GM19328 (cell line): ENCODE data around the gene TAS2R3.
A peak's percentile ranks its signal among the peaks of the same experiment; 100 is the strongest.
"Not testable (repeated sequence)": the region's sequence is repeated elsewhere in the genome, so short reads cannot be mapped to it uniquely, and the experiment has no call there.

Experiments used
- ATAC-seq: cut with Tn5 transposase; IDR thresholded peaks from one replicate; pipeline ENCODE4 v1.9.1; 2021; ENCODE audit warnings: mild to moderate bottlenecking, moderate library complexity; ENCODE audit not compliant: unreplicated experiment

Gene TAS2R3, protein sequence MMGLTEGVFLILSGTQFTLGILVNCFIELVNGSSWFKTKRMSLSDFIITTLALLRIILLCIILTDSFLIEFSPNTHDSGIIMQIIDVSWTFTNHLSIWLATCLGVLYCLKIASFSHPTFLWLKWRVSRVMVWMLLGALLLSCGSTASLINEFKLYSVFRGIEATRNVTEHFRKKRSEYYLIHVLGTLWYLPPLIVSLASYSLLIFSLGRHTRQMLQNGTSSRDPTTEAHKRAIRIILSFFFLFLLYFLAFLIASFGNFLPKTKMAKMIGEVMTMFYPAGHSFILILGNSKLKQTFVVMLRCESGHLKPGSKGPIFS

DNA sequence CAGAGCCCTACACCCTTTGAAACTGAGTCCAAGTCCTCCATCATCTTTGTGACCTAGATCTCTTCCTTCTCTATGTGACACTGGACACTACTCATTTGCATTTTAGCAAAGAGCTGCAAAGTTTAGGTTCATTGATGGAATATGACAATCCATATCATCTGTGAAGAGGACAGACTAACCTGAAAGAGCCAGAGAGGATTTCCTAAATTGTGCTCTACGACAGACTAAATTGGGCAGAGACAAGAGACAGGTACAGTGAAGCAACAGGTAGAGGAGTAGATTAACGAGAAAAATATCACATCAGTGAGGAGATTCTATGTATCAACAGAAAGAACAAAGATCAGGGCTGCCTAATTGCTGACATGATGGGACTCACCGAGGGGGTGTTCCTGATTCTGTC lies at the start of gene TAS2R3:
TAS2R3 (plus strand) TSS at position 301 of the 400 bp plus-strand sequence; CDS start at position 363, 62 bp downstream.
- ATAC-seq, result no peak

- ATAC-seq, result no peak
Measured at GRCh38 chr7:141714571-141714970, 49.3 kb upstream of the TAS2R3 start.

- ATAC-seq, result no peak
Measured at GRCh38 chr7:141715018-141715417, 48.9 kb upstream of the TAS2R3 start.

DNA sequence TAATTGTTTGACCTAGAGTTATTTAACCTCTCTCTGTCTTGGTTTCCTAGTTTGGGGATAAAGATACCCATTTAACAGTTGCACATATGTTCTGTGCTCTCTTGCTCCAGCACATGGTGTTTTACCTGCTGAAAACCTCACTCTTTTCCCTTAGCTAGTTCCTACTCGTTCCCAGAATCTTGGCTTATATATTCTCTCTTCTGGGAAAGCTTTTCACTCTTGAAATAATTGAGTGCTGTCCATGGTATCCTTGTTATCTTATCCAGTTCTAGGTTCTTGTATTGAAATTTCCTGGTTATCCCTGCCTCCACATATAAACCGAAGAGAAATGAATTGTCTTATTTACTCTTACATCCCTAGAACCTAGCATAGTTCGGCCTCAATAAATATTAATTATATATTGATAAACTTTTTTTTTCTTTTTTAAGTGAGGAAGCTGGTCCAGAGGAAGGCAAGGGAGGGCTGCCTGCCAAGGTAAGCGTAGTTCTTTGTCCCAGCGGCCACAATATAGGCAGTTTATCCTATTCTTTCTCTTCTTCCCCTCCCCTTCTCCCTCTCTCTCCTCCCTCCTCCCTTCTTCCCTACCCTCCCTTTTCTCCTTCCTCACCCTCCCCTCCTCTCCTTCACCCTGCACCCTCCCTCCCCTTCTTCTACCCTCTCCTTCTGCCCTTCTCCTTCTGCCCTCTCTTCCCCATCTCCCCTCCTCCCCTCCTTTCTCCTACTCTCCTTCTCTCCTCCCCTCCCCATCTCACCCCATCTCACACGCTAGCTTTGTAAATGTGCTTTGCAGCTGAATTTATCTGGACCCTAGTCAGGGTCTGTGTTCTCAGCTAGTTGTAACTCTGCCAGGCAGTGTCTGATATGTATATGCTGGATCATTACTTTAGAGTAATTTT lies 47.9 kb upstream of the TAS2R3 start:
- ATAC-seq, result no peak

DNA sequence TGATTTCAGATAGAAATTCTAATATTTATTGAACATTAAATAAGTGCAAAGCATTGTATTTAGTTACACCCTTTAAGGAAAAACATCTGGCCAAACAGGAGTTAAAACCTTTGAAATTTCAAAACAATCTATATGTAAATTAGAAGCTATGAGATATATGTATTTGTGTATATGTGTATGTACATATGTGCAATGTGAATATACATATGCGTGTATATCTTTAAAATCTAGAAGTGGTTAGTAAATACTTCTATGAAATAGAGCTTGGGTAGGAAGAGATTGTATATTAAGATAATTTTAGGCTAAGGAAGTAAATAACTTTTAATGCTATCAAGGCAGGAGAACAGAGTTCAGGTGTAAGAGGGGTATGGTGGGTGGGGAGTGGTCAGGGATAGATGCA lies 46.4 kb upstream of the TAS2R3 start:
- no peak for ATAC-seq

DNA sequence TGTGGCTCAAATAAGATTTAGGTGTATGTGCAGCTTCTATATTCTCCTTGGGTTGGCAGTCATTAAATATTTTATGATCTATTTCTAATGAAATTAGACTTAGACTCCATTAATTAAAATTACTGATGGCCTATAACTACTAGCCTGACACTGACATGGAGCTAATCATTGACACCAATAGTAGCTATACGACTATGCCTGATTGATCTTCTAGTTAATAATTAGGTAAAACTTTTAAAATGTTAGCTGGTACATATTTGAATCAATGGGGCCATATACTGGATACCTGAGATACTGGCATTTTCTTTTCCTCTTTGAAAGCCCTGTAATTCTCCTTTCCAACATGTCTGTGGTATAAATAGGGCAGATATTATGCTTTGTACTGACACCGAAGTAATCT lies 41.4 kb upstream of the TAS2R3 start:
- ATAC-seq, result no peak

- ATAC-seq, result no peak
Measured at GRCh38 chr7:141729020-141729419, 34.9 kb upstream of the TAS2R3 start.

DNA sequence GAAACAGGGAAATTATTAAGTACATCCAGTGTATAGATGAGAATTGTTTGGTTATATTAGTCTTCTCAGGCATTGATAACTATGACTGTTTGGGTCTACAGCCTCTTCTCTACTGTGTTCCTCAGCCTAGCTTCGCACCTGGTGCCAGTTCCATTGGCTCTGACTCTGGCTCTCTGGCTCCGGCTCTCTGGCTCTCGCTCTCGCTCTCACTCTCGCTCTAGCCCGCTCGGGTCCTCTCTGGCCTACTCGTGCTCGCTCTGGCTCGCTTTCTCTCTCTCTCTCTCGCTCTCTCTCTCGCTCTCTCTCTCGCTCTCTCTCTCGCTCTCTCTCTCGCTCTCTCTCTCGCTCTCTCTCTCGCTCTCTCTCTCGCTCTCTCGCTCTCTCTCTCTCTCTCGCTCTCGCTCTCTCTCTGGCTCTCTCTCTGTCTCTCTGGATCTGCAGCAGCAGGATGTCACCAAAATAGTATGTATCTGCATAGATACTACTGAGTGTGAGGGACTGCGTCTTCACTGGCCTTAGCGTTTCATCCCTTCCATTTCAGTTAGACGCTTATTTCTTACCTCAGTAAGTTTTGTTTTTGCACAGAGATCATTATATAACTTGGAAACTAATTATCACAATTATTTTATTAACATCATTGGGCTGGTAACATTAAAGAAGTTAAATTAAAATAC lies 32.3 kb upstream of the TAS2R3 start:
- ATAC-seq, result no peak

GRCh38 chr7:141737118-141737835 lies 26.6 kb upstream of the TAS2R3 start:
- no peak for ATAC-seq

DNA sequence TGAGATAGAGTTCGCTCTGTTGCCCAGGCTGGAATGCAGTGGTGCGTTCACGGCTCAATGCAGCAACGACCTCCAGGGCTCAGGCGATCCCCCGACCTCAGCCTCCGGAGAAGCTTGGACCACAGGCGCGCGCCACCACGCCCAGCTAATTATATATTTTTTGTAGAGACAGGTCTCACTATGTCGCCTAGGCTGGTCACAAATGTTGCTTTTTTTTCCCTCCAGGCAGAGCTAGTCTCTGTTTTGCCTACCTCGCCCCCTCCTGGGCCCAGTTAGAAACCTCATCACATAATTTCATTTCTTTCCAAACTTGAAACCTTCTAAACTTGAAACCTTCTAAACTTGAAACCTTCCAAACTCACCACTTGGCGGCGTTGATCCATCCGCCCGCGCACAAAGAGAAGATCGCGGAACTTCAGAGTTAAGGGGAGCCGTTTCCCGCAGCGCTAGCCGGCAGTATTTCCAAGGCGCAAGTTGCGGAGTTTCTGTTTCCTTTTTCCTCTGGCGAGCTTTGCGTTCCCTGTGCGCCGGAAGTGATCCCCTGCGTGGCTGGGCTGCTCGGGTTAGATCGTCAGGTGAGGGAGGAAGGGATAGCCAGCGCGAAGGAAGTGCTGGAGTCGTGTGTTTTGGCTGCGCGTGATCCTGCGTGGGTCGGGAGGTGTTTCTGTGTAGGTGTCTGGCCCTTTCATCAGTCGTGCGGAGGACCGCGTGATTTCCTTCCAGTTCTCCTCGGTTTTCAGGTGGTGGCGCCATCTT lies 25.9 kb upstream of the TAS2R3 start, which contains the start of gene SSBP1:
SSBP1 (plus strand) TSS at position 523 of the 756 bp plus-strand sequence. CDS start 809 bp downstream, outside the sequence.
- ATAC-seq, result peak; percentile 84

- peak; percentile 40 for ATAC-seq
Measured at GRCh38 chr7:141738592-141739013, 25.3 kb upstream of the TAS2R3 start.

- ATAC-seq, result no peak
Measured at GRCh38 chr7:141739250-141739649, 24.6 kb upstream of the TAS2R3 start.

- no peak for ATAC-seq
Measured at GRCh38 chr7:141742229-141742628, 21.7 kb upstream of the TAS2R3 start.

GRCh38 chr7:141744131-141744530 lies 19.8 kb upstream of the TAS2R3 start:
- no peak for ATAC-seq

DNA sequence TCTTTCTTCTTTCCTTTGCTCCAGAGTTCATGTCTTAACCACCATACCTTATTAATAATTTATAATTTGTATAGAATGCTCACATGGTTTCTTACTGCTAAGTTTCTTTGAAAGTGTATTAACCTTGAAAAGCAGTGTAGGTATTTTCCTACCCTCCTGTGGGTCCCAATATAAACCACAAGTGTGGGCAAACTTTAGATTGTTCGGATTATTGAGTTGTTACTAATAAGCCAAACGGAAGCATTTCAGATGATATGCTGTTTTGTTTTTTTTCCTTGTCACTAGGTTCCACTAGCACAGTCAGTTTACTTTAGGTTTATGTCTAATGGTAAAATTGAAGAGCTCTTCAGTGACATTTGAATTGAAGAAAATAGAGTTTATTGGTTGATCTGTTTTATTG lies 15.5 kb upstream of the TAS2R3 start:
- no peak for ATAC-seq

DNA sequence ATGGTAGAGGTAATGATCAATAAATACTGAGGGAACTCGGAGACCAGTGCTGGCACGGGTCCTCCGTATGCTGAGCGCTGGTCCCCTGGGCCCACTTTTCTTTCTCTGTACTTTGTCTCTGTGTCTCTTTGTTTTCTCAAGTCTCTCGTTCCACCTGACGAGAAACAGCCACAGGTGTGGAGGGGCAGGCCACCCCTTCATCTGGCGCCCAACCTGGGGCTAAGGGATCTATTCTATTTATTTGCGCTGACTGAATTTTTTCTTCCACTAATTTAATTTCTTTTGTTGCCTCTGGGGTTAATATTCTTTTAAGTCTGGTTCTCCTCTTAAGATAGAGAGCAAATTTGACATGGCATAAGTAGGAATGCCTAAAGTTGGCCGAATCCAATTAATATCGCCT lies 12.0 kb upstream of the TAS2R3 start:
- ATAC-seq, result not testable (repeated sequence)

- ATAC-seq, result no peak
Measured at GRCh38 chr7:141752634-141753033, 11.3 kb upstream of the TAS2R3 start.

- ATAC-seq, result no peak
Measured at GRCh38 chr7:141754939-141755338, 9.0 kb upstream of the TAS2R3 start.

- ATAC-seq, result not testable (repeated sequence)
Measured at GRCh38 chr7:141770083-141770583, 6.2 kb downstream of the TAS2R3 start.

GRCh38 chr7:141776374-141776773 lies 12.5 kb downstream of the TAS2R3 start, which contains the start of gene TAS2R4:
Gene TAS2R4 (plus strand): TSS chr7:141776674. CDS start chr7:141778489, 1,815 bp downstream.
- no peak for ATAC-seq
